Measurements from ENCODE around the gene VSIG2.

The VSIG2 gene

DNA sequence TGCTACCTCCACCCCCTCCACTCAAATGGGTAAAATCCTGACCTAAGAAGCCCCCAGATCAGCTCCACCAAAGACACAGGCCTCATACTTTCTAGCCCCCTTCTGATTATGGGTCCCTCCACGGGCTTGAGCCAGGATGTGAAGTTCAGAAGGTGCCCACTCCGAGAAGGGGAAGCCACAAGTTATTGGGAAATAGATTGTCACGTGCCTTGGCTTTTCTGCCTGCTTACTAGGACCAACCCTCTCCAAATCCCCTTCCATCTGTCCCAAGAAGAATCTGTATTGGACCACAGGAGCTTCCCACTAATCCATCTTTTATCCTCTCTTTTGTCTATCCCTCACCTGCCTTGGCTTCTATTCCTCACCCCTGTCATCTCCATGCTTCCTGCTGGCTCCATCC lies 15.3 kb downstream of the VSIG2 start:
- TF ChIP-seq TAF1 (IDR thresholded peaks at IDR 0.05; ENCODE audit: borderline replicate concordance, insufficient read depth, low read length) (no peak), REST (IDR thresholded peaks at IDR 0.05; ENCODE audit: insufficient read depth in 1 of 2, low read depth in 2 of 2, low read length in 2 of 2) (no peak), FOXP2 (optimal IDR thresholded peaks at IDR 0.05; ENCODE audit: borderline replicate concordance, extremely low read depth, extremely low read length, insufficient read depth) (no peak), SIN3A (IDR thresholded peaks at IDR 0.05; ENCODE audit: borderline replicate concordance, insufficient read depth, low read length) (no peak), POLR2AphosphoS5 (IDR thresholded peaks at IDR 0.05; ENCODE audit: low read depth, low read length) (no peak)

DNA sequence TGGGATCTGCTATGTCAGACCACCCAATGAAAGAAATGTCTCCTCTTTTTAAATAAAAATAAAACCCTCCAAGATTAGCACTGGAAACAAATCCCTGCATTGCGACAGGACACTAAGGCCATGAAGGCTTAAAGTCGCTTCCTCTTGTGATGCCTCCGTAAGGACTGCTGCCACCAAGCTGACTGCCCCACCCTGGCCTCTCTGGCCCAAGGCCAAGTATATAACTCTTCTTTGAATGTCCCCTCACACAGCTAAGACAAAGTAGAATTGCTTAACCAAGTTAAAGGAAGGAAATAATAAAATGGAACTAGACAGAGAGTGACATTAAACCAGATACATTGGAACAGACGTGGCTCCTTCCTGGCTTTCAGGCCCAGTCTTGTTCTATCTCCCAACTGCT lies 19.8 kb downstream of the VSIG2 start:
- TF ChIP-seq TAF1 (IDR thresholded peaks at IDR 0.05; ENCODE audit: borderline replicate concordance, insufficient read depth, low read length) (no peak), REST (IDR thresholded peaks at IDR 0.05; ENCODE audit: insufficient read depth in 1 of 2, low read depth in 2 of 2, low read length in 2 of 2) (no peak), POLR2AphosphoS5 (IDR thresholded peaks at IDR 0.05; ENCODE audit: low read depth, low read length) (no peak), FOXP2 (optimal IDR thresholded peaks at IDR 0.05; ENCODE audit: borderline replicate concordance, extremely low read depth, extremely low read length, insufficient read depth) (no peak), SIN3A (IDR thresholded peaks at IDR 0.05; ENCODE audit: borderline replicate concordance, insufficient read depth, low read length) (no peak)

DNA sequence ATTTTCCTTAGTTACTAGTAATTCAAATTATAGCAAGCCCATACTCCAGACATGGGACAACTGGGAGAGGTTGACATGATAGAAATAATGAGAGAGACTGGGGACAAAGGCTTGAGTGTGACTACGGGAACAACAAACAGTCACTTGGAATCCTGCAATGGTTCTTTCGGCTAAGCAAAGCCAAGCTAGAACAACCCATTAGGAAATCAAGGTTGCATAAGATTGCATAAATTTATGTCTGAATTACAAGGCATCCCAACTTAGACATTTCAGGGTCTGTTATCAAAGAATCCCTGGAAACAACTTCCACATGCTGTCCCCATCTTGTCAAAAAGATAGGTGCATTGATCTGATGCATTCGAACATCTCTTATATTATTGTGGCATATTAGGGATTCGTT lies 22.5 kb downstream of the VSIG2 start:
- TF ChIP-seq SIN3A (IDR thresholded peaks at IDR 0.05; ENCODE audit: borderline replicate concordance, insufficient read depth, low read length) (no peak), FOXP2 (optimal IDR thresholded peaks at IDR 0.05; ENCODE audit: borderline replicate concordance, extremely low read depth, extremely low read length, insufficient read depth) (no peak), POLR2AphosphoS5 (IDR thresholded peaks at IDR 0.05; ENCODE audit: low read depth, low read length) (no peak), REST (IDR thresholded peaks at IDR 0.05; ENCODE audit: insufficient read depth in 1 of 2, low read depth in 2 of 2, low read length in 2 of 2) (no peak), TAF1 (IDR thresholded peaks at IDR 0.05; ENCODE audit: borderline replicate concordance, insufficient read depth, low read length) (no peak)

- TF ChIP-seq TAF1 (IDR thresholded peaks at IDR 0.05; ENCODE audit: borderline replicate concordance, insufficient read depth, low read length) (no peak), SIN3A (IDR thresholded peaks at IDR 0.05; ENCODE audit: borderline replicate concordance, insufficient read depth, low read length) (no peak), REST (IDR thresholded peaks at IDR 0.05; ENCODE audit: insufficient read depth in 1 of 2, low read depth in 2 of 2, low read length in 2 of 2) (no peak), POLR2AphosphoS5 (IDR thresholded peaks at IDR 0.05; ENCODE audit: low read depth, low read length) (no peak), FOXP2 (optimal IDR thresholded peaks at IDR 0.05; ENCODE audit: borderline replicate concordance, extremely low read depth, extremely low read length, insufficient read depth) (no peak)
Observed at GRCh38 chr11:124728134-124728533, 23.9 kb downstream of the VSIG2 start.

GRCh38 chr11:124727474-124727873 lies 24.6 kb downstream of the VSIG2 start:
- no peak for TF ChIP-seq TAF1 (IDR thresholded peaks at IDR 0.05; ENCODE audit: borderline replicate concordance, insufficient read depth, low read length)
- TF ChIP-seq SIN3A (IDR thresholded peaks at IDR 0.05; ENCODE audit: borderline replicate concordance, insufficient read depth, low read length): no peak
- TF ChIP-seq FOXP2 (optimal IDR thresholded peaks at IDR 0.05; ENCODE audit: borderline replicate concordance, extremely low read depth, extremely low read length, insufficient read depth): no peak
- no peak for TF ChIP-seq REST (IDR thresholded peaks at IDR 0.05; ENCODE audit: insufficient read depth in 1 of 2, low read depth in 2 of 2, low read length in 2 of 2)
- TF ChIP-seq POLR2AphosphoS5 (IDR thresholded peaks at IDR 0.05; ENCODE audit: low read depth, low read length): no peak

Measured in PFSK-1 (cell line).